Measurements from ENCODE around the gene TMEM150C.

DNA sequence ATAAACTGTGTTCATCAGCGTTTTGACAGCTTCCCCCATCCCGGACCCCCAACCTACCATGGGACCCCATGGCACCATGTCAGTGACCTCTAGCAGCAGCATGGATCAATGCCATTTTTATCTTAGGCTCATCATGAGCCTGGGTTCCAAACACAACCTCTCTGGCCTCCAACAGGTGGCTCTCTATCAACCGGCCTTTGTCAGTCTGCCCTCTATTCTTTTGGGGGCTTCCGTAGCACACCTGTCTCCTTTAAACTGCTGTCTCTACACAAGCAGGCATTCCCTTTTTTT, 721 bp upstream of the TMEM150C start:
- TF ChIP-seq POLR2A (IDR thresholded peaks at IDR 0.05): no peak
- TF ChIP-seq, protein P1, sequence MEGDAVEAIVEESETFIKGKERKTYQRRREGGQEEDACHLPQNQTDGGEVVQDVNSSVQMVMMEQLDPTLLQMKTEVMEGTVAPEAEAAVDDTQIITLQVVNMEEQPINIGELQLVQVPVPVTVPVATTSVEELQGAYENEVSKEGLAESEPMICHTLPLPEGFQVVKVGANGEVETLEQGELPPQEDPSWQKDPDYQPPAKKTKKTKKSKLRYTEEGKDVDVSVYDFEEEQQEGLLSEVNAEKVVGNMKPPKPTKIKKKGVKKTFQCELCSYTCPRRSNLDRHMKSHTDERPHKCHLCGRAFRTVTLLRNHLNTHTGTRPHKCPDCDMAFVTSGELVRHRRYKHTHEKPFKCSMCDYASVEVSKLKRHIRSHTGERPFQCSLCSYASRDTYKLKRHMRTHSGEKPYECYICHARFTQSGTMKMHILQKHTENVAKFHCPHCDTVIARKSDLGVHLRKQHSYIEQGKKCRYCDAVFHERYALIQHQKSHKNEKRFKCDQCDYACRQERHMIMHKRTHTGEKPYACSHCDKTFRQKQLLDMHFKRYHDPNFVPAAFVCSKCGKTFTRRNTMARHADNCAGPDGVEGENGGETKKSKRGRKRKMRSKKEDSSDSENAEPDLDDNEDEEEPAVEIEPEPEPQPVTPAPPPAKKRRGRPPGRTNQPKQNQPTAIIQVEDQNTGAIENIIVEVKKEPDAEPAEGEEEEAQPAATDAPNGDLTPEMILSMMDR (IDR thresholded peaks at IDR 0.05): no peak

Data from Peyer's patch (tissue), 4 donors.